ENCODE results near the gene TBC1D5.

TBC1D5 gene

DNA sequence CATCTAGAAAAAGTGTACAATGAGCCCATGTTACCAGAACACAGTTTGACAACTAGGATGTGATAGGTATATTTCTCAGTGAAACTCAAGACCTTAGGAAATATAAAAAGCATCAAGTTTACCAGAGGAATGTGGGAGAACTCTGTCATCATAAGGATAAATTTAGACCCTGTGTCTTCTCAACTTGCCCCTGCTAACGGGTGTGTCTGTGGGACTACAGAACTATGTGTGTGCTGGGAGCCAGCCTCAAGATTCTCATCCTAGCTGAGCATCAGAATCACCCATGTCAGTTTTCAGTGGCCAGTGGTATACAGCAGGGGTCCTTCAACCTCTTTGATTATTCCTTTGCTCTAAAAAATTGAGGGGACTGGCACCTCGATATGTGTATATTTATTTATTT, 464.4 kb downstream of the TBC1D5 start:
- DNase-seq, result no peak

- DNase-seq, result no peak
These were observed 475.6 kb downstream of the TBC1D5 start for GRCh38 chr3:17266846-17267245.

GRCh38 chr3:17261627-17262369, 480.6 kb downstream of the TBC1D5 start:
- no peak for DNase-seq

DNA sequence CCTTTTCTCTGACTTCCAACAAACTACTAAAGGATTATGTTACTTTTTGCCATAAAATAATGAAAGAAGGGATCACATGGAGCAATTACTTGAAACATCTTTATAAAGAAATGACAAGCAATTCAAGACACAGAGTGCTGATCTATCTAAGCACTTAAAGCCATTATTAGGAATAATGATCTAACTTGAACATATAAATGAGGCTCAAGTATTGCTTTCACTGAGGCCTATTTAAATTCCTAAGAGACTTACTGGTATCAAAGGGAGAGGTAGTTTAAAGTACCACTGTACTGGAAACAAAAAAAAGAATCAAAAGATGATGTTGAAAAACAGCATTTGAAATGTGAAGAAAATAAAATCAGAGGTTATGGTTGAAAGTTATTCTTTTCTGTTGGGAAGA, 482.2 kb downstream of the TBC1D5 start:
- no peak for DNase-seq

DNA sequence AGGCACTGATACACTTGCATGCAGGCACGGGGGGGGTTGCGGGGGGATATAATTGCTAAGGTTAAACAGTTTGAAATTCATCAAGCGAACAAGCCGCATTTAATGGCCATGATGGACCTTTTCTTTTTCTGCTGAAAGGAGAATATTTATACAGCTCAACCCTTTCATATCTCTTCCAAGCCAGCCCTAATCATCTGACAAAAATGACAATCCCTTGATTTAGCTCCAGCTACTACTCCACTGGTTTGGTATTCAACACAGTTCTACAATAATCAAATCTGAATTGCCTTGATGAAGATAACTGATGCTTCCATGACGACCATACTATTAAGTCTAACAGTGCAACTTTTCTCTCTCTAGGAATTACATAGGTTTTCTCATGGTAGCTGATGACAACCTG, 482.7 kb downstream of the TBC1D5 start:
- no peak for DNase-seq

DNA sequence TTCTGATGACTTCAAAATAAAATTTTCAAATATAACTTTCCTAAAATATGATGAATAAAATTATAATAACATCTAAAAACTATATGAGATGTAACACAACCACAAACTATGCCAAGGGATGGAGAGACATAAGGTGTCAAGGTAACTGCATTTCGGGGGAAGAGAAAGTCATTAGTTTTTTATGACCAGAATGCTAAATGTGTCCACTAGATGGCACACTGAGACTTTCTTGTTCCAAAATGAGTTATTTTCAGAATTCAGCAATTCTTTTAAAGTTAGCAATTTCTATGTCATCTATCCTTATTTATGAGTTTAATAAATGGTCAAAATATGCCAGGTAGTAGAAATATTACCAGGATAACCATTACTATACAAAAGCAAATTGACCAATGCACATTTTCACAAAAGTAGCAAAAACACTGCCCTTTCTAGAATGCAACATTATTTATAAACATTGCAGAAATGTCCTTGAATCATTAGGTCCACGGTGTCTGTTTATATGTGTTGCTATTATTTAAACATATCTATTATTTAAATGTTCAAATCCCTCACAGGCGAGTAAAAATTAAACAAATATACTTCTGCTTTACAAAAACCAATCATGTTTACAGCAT, 483.5 kb downstream of the TBC1D5 start:
- DNase-seq, result peak; percentile 20 to 50

GRCh38 chr3:17257269-17257668, 485.2 kb downstream of the TBC1D5 start:
- no peak for DNase-seq

DNA sequence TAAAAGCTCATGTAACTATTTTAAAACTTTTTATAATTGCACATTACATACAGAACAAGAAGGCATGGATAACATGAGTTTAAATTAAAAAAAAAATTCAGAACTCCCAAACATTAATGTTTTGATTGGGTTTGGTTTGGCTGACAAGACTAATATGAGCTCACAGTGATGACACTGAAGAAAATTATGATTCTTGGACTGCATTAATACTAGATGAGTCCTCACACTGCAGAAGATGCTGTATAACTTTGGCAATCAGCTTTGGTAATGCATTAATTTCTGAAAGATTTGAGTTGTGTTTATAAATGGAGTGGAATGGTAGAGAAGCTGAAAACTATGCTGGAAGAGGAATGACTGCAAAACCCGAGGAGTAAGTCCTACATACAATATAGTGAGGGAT, 498.8 kb downstream of the TBC1D5 start:
- no peak for DNase-seq

GRCh38 chr3:17239417-17239816, 503.0 kb downstream of the TBC1D5 start:
- no peak for DNase-seq

GRCh38 chr3:17238023-17238422, 504.4 kb downstream of the TBC1D5 start:
- DNase-seq, result no peak

GRCh38 chr3:17235310-17235709, 507.1 kb downstream of the TBC1D5 start:
- no peak for DNase-seq

DNA sequence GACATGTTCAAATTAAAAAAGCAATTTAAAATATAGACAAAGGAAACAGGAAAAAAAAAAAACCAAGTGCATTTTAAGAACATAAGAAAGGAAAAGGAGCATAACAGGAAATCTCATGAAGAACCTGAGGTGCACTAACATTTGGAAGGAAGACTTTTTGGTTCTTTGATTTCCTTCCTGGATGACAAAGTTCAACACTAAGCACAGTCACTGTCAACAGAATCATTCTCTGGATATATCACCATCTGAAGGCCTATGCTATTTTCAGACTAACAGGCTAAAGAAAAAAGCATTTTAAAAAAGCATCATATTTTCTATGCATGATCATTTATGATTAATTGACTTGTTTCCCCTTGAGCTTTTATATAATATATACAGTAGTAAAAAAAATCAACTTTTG, 508.0 kb downstream of the TBC1D5 start:
- no peak for DNase-seq

GRCh38 chr3:17233398-17233800, 509.0 kb downstream of the TBC1D5 start:
- peak; percentile 70 to 76 for DNase-seq

GRCh38 chr3:17232442-17232841, 510.0 kb downstream of the TBC1D5 start:
- DNase-seq, result no peak

DNA sequence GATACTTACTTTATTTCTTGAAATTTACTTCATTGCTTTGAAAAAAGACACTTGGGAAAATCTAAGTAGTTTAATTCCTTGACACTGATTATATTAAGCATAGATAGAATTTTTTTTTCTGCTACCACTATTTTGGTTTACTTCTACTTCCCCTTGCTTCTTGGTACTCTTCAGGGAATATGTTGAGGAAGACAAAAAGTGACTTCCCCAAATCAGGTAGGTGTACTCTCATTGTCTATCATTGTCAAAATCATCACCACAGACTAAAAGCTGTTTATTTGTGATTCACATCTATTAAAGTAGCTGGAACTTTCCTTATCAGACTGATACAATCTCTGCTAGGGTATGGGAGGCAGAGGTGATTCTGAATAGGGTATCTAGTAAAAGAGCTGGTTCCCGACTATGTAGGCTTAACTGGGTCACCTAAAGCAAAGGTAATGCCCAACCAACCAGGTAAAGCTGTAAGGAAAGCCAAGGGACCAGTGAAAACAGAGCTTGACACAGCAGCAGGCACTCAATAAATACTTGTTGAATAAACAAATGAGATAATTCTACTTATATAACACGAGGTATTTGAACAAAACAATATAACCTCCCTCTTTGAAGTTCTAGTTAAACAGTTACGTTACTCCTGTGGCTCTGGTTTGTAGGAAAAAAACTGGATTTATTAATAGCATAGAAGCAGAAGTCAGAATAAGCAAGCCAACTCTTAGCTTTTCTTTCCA, 510.7 kb downstream of the TBC1D5 start:
- peak in 1 of 2 experiments; percentile 4 for DNase-seq

GRCh38 chr3:17227472-17227871, 515.0 kb downstream of the TBC1D5 start:
- no peak for DNase-seq

GRCh38 chr3:17221529-17221928, 520.9 kb downstream of the TBC1D5 start:
- no peak for DNase-seq

DNA sequence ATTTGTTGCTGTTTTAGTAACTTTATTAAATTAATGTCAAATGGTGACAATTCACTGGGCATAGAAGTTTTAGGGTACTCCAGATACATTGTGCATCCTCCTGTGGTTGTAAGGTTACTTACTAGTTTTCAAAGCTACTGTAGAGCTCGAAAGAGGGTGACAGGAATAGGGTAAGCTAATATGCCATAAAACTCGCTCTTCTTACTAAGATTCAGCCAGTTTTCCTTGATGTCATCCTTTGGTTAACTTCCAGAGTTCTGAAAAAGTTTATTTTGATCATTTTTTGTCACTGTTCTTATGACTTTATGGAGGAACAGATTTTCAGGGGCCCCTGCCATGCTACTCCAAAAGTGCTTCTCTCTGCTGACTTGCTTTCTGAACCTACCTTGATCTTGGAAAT, 522.8 kb downstream of the TBC1D5 start:
- no peak for DNase-seq

GRCh38 chr3:17218587-17218986, 523.8 kb downstream of the TBC1D5 start:
- no peak for DNase-seq

DNA sequence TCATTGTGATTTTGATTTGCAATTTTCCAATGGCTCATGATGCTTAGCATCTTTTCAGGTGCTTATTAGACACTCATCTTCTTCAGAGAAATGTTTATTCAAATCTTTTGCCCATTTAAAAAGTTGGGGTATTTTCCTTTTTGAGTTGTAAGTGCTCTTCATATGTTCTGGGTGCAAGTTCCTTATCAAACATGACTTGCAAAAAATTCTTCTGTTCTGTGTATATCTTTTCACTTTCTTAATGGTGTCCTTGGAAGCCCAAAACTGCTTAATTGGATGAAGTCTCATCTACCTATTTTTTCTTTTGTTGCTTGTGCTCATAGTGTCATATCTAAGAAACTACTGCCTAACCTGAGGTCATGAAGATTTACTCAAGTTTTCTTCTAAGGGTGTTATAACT, 524.8 kb downstream of the TBC1D5 start:
- no peak for DNase-seq

GRCh38 chr3:17213102-17213501, 529.3 kb downstream of the TBC1D5 start:
- DNase-seq, result no peak

GRCh38 chr3:17207979-17208378, 534.5 kb downstream of the TBC1D5 start:
- no peak for DNase-seq

DNA sequence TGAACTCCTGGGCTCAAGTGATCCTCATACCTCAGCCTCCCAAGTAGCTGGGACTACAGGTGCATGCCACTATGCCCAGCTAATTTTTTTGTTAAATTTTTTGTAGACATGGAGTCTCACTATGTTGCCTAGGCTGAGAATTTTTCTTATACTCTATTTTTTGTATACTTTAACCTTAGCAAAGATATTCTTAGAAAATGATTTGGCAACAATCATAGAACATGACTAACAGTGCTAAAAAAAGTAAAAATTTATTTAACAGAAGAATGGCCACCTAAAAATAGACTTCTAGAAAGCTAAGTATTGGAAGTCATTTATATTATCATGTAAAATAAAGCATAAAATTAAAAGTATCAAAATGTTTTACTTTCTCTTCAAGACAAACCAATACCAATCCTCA, 535.4 kb downstream of the TBC1D5 start:
- no peak for DNase-seq

DNA sequence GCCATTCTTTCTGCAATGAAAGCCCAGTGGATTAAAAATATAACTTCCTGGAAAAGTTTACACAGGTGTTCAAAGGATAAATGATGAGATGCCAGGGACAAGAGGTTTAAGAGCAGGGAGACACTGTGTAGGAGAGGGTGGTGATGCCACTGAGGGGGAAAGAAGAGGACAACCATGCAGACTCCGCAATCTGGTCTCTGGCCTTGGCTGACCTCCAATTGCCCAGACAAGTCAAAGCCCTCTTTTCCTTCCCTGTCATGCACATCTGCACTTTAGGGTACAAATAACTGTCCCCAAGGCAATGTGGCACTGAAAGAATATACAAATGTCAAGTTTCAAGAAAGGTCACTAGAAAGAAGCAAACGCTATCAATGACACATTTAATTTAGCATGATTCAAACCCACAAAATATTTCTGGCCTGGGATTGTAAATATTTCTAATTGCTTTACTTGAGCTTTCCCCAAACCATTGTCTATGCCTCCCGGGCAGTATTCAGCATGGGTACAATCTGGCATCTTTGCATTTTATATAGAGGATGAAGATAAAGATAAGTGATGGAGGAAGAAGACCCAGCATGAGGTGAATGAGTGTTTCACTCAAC, 538.3 kb downstream of the TBC1D5 start:
- DNase-seq, result no peak
